Chondrocyte (in vitro differentiated cells): ENCODE data around the gene SPTB. TPM values are rescaled to one million over a fixed set of nuclear protein-coding genes. Genes with fewer than 3 reads are reported as not detected.

Experiments used
- DNase-seq: peaks from one replicate; pipeline ENCODE4 v3.0.0; 2021; ENCODE audit warnings: mixed read lengths, low spot score
- H3K27ac Mint-ChIP-seq: one replicate; pipeline ENCODE4 v1.8.0; 2021; ENCODE audit warnings: mild to moderate bottlenecking, moderate library complexity, mixed read lengths; ENCODE audit not compliant: unreplicated experiment
- H3K27me3 Mint-ChIP-seq: 2 replicates; pipeline ENCODE4 v1.8.0; 2021; ENCODE audit warnings: low read depth, mixed read lengths
- H3K36me3 Mint-ChIP-seq: 2 replicates; pipeline ENCODE4 v1.8.0; 2021; ENCODE audit warnings: low read depth, mixed read lengths
- H3K4me1 Mint-ChIP-seq: 2 replicates; pipeline ENCODE4 v1.8.0; 2021; ENCODE audit warnings: low read depth, mild to moderate bottlenecking, mixed read lengths
- H3K4me3 Mint-ChIP-seq: one replicate; pipeline ENCODE4 v1.8.0; 2021; ENCODE audit warnings: mild to moderate bottlenecking, moderate library complexity, mixed read lengths; ENCODE audit not compliant: unreplicated experiment
- H3K9me3 Mint-ChIP-seq: 2 replicates; pipeline ENCODE4 v1.8.0; 2021; ENCODE audit warnings: low read depth, mixed read lengths
- CTCF ChIP-seq: fragments of 200-600 bp; sonication (generic); IDR thresholded peaks from 2 replicates; pipeline ENCODE4 v1.5.0; 2021; ENCODE audit warnings: antibody characterized with exemption, mild to moderate bottlenecking, moderate library complexity
- total RNA-seq: library from RNA; stranded (reverse); gene quantifications from 3 replicates; pipeline ENCODE4 v1.2.1, GENCODE V29; 2021

SPTB gene
- total RNA-seq, 1 donor from 2014 or later, result 7.2 TPM

- Mint-ChIP-seq H3K4me1 (peaks cover 35% of the 10 kb centered on the region), H3K27me3 (no peaks in the 10 kb centered on the region), H3K9me3 (no peaks in the 10 kb centered on the region), H3K4me3 (no peak overlapping the region), H3K36me3 (peaks cover 45% of the 10 kb centered on the region), H3K27ac (no peak overlapping the region)
- peak; percentile 64 for DNase-seq
- no peak for TF ChIP-seq CTCF
Measured at GRCh38 chr14:64729386-64730060, 150.2 kb downstream of the SPTB start.

DNA sequence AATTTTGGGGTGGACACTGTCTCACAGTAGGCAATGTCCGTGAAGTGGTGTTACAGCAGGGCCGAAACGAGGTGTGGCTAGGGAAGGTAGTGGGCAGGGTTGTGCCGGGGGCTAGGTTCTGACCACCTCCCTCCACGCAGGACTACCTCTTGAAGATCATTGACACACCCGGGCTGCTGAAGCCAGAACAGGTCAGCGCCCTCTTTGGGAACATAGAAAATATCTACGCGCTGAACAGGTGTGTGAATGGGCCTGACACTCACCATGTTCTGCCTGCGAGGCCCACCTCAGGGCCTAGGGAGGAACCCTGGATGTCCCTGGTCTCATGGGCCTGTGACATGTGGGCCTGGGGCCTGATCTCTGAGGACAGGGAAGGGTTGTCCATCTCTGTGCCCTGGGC lies 150.9 kb downstream of the SPTB start:
- H3K9me3 Mint-ChIP-seq, result no peaks in the 10 kb centered on the region
- no peak overlapping the region for H3K4me3 Mint-ChIP-seq
- TF ChIP-seq CTCF, result no peak
- peaks cover 37% of the 10 kb centered on the region for H3K4me1 Mint-ChIP-seq
- DNase-seq, result peak; percentile 57
- no peaks in the 10 kb centered on the region for H3K27me3 Mint-ChIP-seq
- peak overlapping the region; percentile 22 for H3K27ac Mint-ChIP-seq
- H3K36me3 Mint-ChIP-seq, result peaks cover 41% of the 10 kb centered on the region

DNA sequence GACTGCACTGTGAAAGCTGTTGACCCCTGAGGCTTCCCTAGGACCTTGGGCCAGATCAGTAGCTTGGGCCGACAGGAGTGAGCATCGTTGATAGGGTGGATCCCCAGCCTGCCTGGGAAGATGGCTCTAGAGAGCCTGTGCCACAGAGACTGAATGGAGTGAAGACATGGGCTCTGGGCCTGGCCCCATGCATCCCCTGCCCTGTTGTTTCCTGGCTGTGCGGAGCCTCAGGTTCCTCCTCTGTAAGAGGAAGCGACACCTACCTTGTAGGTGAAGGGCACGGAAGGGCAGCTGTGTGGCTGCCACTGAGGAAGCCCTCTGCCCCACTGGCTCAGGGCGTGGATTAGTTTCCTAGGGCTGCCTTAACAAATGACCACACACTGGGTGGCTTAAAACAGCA lies 151.6 kb downstream of the SPTB start:
- no peak overlapping the region for H3K27ac Mint-ChIP-seq
- H3K27me3 Mint-ChIP-seq, result no peaks in the 10 kb centered on the region
- peak; percentile 49 for DNase-seq
- H3K9me3 Mint-ChIP-seq, result no peaks in the 10 kb centered on the region
- no peak overlapping the region for H3K4me3 Mint-ChIP-seq
- no peak for TF ChIP-seq CTCF
- H3K36me3 Mint-ChIP-seq, result peaks cover 34% of the 10 kb centered on the region
- peaks cover 41% of the 10 kb centered on the region for H3K4me1 Mint-ChIP-seq

GRCh38 chr14:64727551-64728071 lies 152.1 kb downstream of the SPTB start:
- Mint-ChIP-seq H3K4me3 (no peak overlapping the region), H3K4me1 (peaks cover 44% of the 10 kb centered on the region), H3K27ac (no peak overlapping the region), H3K9me3 (no peaks in the 10 kb centered on the region), H3K36me3 (peaks cover 32% of the 10 kb centered on the region), H3K27me3 (no peaks in the 10 kb centered on the region)
- DNase-seq, result peak; percentile 87
- no peak for TF ChIP-seq CTCF

DNA sequence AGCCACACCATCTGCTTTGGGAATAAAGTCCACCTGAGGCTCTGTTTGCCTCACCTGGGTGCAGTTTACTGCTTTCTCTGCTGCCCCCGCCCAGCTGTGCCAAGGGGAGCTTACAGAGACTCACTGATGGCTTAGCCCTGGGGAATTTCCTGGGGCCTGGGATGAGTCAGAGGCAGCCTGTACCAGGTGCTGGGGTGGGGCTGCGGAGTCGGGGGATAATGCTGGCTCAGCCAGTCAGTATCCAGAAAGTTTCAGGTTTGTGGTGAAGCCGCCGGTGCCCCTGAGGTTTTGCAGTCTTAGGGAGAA lies 153.2 kb downstream of the SPTB start:
- peak overlapping the region; percentile 32 for H3K27ac Mint-ChIP-seq
- no peak for TF ChIP-seq CTCF
- peak; percentile 67 for DNase-seq
- no peaks in the 10 kb centered on the region for H3K9me3 Mint-ChIP-seq
- H3K27me3 Mint-ChIP-seq, result no peaks in the 10 kb centered on the region
- no peak overlapping the region for H3K4me3 Mint-ChIP-seq
- peaks cover 55% of the 10 kb centered on the region for H3K4me1 Mint-ChIP-seq
- peaks cover 28% of the 10 kb centered on the region for H3K36me3 Mint-ChIP-seq
